Breast epithelium (tissue), 4 donors: Measurements from ENCODE around the gene VWF. TPM values are rescaled to one million over a fixed set of nuclear protein-coding genes. Genes with fewer than 3 reads are reported as not detected.

Source experiments
- DNase-seq, 2 donors: peaks; one replicate each; pipeline ENCODE4 v3.0.0-alpha.2; 2019; ENCODE audit warnings: low spot score in 2 of 2
- H3K27ac ChIP-seq, 2 donors: fragments of 200-600 bp; sonication (generic) in 1 of 2; one replicate each; pipeline ENCODE4 v1.5.1; 2016 to 2019; ENCODE audit warnings: mild to moderate bottlenecking in 1 of 2
- H3K27me3 ChIP-seq, 2 donors: fragments of 200-600 bp; sonication (generic) in 1 of 2; one replicate each; pipeline versions ENCODE4 v1.5.1 to v1.6.0; 2017 to 2019; ENCODE audit warnings: control low read depth in 1 of 2, mild to moderate bottlenecking in 1 of 2
- H3K36me3 ChIP-seq: fragments of 200-600 bp; one replicate; pipeline ENCODE4 v1.5.1; 2019
- H3K4me1 ChIP-seq, 2 donors: fragments of 200-600 bp; sonication (generic); one replicate each; pipeline ENCODE4 v1.5.1; 2016 to 2019; ENCODE audit warnings: control low read depth in 1 of 2
- H3K4me3 ChIP-seq, 3 donors: fragments of 200-600 bp; sonication (generic); 1 replicate in 2 of 3; 2 replicates in 1 of 3; pipeline ENCODE4 v1.5.1; 2016 to 2019; ENCODE audit warnings: mild to moderate bottlenecking in 3 of 3, moderate library complexity in 2 of 3
- H3K9me3 ChIP-seq, 2 donors: fragments of 200-600 bp; sonication (generic) in 1 of 2; one replicate each; pipeline ENCODE4 v1.5.1; 2016 to 2019; ENCODE audit warnings: control low read depth in 1 of 2
- POLR2A ChIP-seq: fragments of 450-650 bp; IDR thresholded peaks from one replicate; pipeline ENCODE4 v1.6.1; 2016; ENCODE audit warnings: antibody characterized with exemption, mild to moderate bottlenecking, moderate library complexity
- POLR2AphosphoS5 ChIP-seq, 3 donors: sonication (generic); formaldehyde crosslinking; IDR thresholded peaks; one replicate each; pipeline ENCODE4 v1.6.1; 2017; ENCODE audit warnings: antibody characterized with exemption in 3 of 3
- intact Hi-C: fragments of 100-400 bp; cut with DNase I; formaldehyde crosslinking; loops from one replicate; pipeline ENCODE4 v1.15.1; 2023; ENCODE audit warnings: low total_unique reads
- total RNA-seq, 3 donors: library from RNA; depleted of rRNA; stranded (reverse); fragments of >200 nt; gene quantifications; one replicate each; pipeline ENCODE4 v1.1.0, GENCODE V29; 2016
- TF ChIP-seq, protein P1 (sequence below), 3 donors: fragments of 450-650 bp; IDR thresholded peaks; one replicate each; pipeline ENCODE4 v1.5.1; 2016 to 2017; ENCODE audit warnings: antibody characterized with exemption in 3 of 3, mild to moderate bottlenecking in 3 of 3, moderate library complexity in 3 of 3

VWF gene
- 100 to 1,000 TPM in 2 of 3 donors, 10 to 100 TPM in 1; 60.3 to 267 (median 117) TPM for total RNA-seq

GRCh38 chr12:6124411-6125309, at the start of gene VWF:
Gene VWF (minus strand): TSS chr12:6124670. CDS start chr12:6123196, 1,474 bp downstream.
- Histone ChIP-seq H3K9me3 (no peaks in the 10 kb centered on the region), H3K4me3 (peak within 1 kb of the TSS; percentile 36 to 55 (median 39)), H3K27me3 (no peaks in the 10 kb centered on the region), H3K4me1 (no peaks in the 10 kb centered on the region), H3K36me3 (no peaks in the 10 kb centered on the region), H3K27ac (peak within 1 kb of the TSS; percentile 63 to 72)
- DNase-seq = peak in 1 of 2 donors; percentile 29
- TF ChIP-seq POLR2AphosphoS5 (IDR thresholded peaks at IDR 0.05) (peak in 1 of 3 donors; percentile 5), POLR2A (no peak)
- intact Hi-C loops = loop anchor here (1.0 kb wide), 1 partner anchor 35 kb away; no protein-coding TSS in a partner anchor

- H3K27me3 ChIP-seq = no peaks in the 10 kb centered on the region
- TF ChIP-seq POLR2A (no peak), POLR2AphosphoS5 (IDR thresholded peaks at IDR 0.05) (no peak)
- TF ChIP-seq, protein P1, sequence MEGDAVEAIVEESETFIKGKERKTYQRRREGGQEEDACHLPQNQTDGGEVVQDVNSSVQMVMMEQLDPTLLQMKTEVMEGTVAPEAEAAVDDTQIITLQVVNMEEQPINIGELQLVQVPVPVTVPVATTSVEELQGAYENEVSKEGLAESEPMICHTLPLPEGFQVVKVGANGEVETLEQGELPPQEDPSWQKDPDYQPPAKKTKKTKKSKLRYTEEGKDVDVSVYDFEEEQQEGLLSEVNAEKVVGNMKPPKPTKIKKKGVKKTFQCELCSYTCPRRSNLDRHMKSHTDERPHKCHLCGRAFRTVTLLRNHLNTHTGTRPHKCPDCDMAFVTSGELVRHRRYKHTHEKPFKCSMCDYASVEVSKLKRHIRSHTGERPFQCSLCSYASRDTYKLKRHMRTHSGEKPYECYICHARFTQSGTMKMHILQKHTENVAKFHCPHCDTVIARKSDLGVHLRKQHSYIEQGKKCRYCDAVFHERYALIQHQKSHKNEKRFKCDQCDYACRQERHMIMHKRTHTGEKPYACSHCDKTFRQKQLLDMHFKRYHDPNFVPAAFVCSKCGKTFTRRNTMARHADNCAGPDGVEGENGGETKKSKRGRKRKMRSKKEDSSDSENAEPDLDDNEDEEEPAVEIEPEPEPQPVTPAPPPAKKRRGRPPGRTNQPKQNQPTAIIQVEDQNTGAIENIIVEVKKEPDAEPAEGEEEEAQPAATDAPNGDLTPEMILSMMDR (IDR thresholded peaks at IDR 0.05) = no peak
- no peak overlapping the region for H3K4me3 ChIP-seq
- no peak for DNase-seq
- H3K4me1 ChIP-seq = no peaks in the 10 kb centered on the region
- peak overlapping the region in 1 of 2 donors; percentile 61 for H3K27ac ChIP-seq
- intact Hi-C loops = no loop called here
- H3K9me3 ChIP-seq = no peaks in the 10 kb centered on the region
- H3K36me3 ChIP-seq = no peaks in the 10 kb centered on the region
Observed at GRCh38 chr12:6172862-6173261, 48.4 kb upstream of the VWF start.

GRCh38 chr12:6172086-6172485, 47.6 kb upstream of the VWF start:
- intact Hi-C loops = no loop called here
- H3K27me3 ChIP-seq = no peaks in the 10 kb centered on the region
- no peaks in the 10 kb centered on the region for H3K9me3 ChIP-seq
- no peak for DNase-seq
- TF ChIP-seq POLR2AphosphoS5 (IDR thresholded peaks at IDR 0.05) (peak in 1 of 3 donors; percentile 2), POLR2A (no peak)
- TF ChIP-seq, protein P1 (IDR thresholded peaks at IDR 0.05) = no peak
- H3K36me3 ChIP-seq = no peaks in the 10 kb centered on the region
- H3K4me3 ChIP-seq = no peak overlapping the region
- no peaks in the 10 kb centered on the region for H3K4me1 ChIP-seq
- H3K27ac ChIP-seq = peak overlapping the region in 1 of 2 donors; percentile 61

DNA sequence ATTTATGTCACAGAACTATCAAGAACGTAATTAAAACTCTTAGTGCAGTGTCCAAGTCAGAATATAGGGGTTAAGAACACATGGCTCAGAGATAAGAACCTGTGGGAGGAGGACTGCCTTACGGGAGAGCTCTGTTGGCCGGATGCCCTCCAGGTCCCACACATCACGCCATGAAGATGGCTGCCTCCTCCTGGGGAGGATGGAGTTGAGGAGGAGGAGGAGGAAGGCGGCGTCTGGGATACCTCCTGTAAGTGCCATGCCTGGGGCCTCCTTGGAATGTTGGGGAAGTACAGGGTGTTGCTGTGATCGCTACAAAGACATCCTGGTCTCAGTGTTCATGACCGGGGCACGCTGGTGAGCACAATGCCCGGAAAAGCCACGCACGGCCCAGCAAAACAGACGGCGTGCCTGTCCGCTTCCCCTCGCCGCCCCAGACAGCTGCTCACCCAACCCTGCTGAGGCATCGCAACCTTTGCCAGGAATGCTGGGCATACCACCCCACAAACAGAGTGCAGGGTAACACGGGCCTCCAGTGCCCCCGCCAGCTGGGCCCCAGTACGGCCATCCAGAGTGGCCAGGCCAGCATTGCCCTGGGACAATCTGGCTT, 47.0 kb upstream of the VWF start:
- Histone ChIP-seq H3K9me3 (no peaks in the 10 kb centered on the region), H3K36me3 (no peaks in the 10 kb centered on the region), H3K27ac (peak overlapping the region in 1 of 2 donors; percentile 61), H3K27me3 (no peaks in the 10 kb centered on the region), H3K4me1 (no peaks in the 10 kb centered on the region), H3K4me3 (no peak overlapping the region)
- intact Hi-C loops = no loop called here
- TF ChIP-seq, protein P1 (IDR thresholded peaks at IDR 0.05) = no peak
- TF ChIP-seq POLR2A = no peak
- peak in 2 of 3 donors; percentile 27 to 57 for TF ChIP-seq POLR2AphosphoS5 (IDR thresholded peaks at IDR 0.05)
- no peak for DNase-seq

GRCh38 chr12:6167327-6168280, 43.1 kb upstream of the VWF start:
- Histone ChIP-seq H3K27me3 (no peaks in the 10 kb centered on the region), H3K27ac (peak overlapping the region; percentile 69 to 85), H3K4me3 (no peak overlapping the region), H3K36me3 (no peaks in the 10 kb centered on the region), H3K9me3 (no peaks in the 10 kb centered on the region), H3K4me1 (no peaks in the 10 kb centered on the region)
- intact Hi-C loops = loop anchor here (2.0 kb wide), 1 partner anchor 51 kb away; no protein-coding TSS in a partner anchor
- no peak for TF ChIP-seq POLR2A
- TF ChIP-seq POLR2AphosphoS5 (IDR thresholded peaks at IDR 0.05) = peak in 2 of 3 donors; percentile 33 to 61
- no peak for DNase-seq
